DND-41 (cell line): ENCODE data around the gene TNFRSF9.

ENCODE experiments used
- ATAC-seq: fragments of 200-7000 bp; cut with Tn5 transposase; 3 replicates; pipeline ENCODE4 v1.9.1; 2021; ENCODE audit warnings: low read depth; ENCODE audit not compliant: insufficient read depth
- DNase-seq: peaks from one replicate; pipeline ENCODE4 v3.0.0-alpha.2; 2020
- H2AFZ ChIP-seq: 2 replicates; pipeline ENCODE4 v1.6.0; 2012; ENCODE audit warnings: low read depth, low read length
- H3K27ac ChIP-seq: 2 replicates; pipeline ENCODE4 v1.5.1; 2012; ENCODE audit warnings: low read length, inconsistent platforms
- H3K27me3 ChIP-seq: fragments of 200-600 bp; sonication (generic); 2 replicates; pipeline ENCODE4 v1.6.0; 2012; ENCODE audit warnings: low read length, mild to moderate bottlenecking, inconsistent platforms; ENCODE audit not compliant: insufficient read depth, poor library complexity
- H3K36me3 ChIP-seq: 2 replicates; pipeline ENCODE4 v1.5.1; 2012; ENCODE audit warnings: low read length, inconsistent platforms; ENCODE audit not compliant: insufficient read depth
- H3K4me1 ChIP-seq: 2 replicates; pipeline ENCODE4 v1.5.1; 2012; ENCODE audit warnings: mild to moderate bottlenecking, low read length; ENCODE audit not compliant: insufficient read depth
- H3K4me2 ChIP-seq: 2 replicates; pipeline ENCODE4 v1.6.0; 2012; ENCODE audit warnings: mild to moderate bottlenecking, moderate library complexity, low read length, inconsistent platforms; ENCODE audit not compliant: insufficient read depth
- H3K4me3 ChIP-seq, 2 experiments: fragments of 200-600 bp in 1 of 2; shearing (Covaris generic) in 1 of 2; 2 replicates each; pipeline ENCODE4 v1.5.1; 2012 to 2016; ENCODE audit warnings: inconsistent platforms in 2 of 2, low read length in 2 of 2, mild to moderate bottlenecking in 2 of 2, low read depth in 1 of 2, moderate library complexity in 1 of 2
- H3K79me2 ChIP-seq: 2 replicates; pipeline ENCODE4 v1.6.0; 2012; ENCODE audit warnings: low read length, inconsistent platforms; ENCODE audit not compliant: insufficient read depth
- H3K9ac ChIP-seq: 2 replicates; pipeline ENCODE4 v1.6.0; 2012; ENCODE audit warnings: low read depth, mild to moderate bottlenecking, inconsistent platforms, low read length, moderate library complexity
- H3K9me3 ChIP-seq: 2 replicates; pipeline ENCODE4 v1.5.1; 2012; ENCODE audit warnings: low read length, moderate library complexity, mild to moderate bottlenecking, inconsistent platforms; ENCODE audit not compliant: insufficient read depth, severe bottlenecking
- H4K20me1 ChIP-seq: 2 replicates; pipeline ENCODE4 v1.6.0; 2012; ENCODE audit warnings: low read length; ENCODE audit not compliant: insufficient read depth
- EZH2 ChIP-seq: IDR thresholded peaks from 3 replicates; pipeline ENCODE4 v1.6.1; 2012; ENCODE audit warnings: borderline replicate concordance, low read depth, mild to moderate bottlenecking, moderate library complexity, low read length, inconsistent platforms; ENCODE audit not compliant: severe bottlenecking
- TF ChIP-seq, protein P1 (sequence below): IDR thresholded peaks from 2 replicates; pipeline ENCODE4 v1.5.1; 2012; ENCODE audit warnings: borderline replicate concordance, low read length, moderate library complexity, mild to moderate bottlenecking; ENCODE audit not compliant: poor library complexity, severe bottlenecking; ENCODE audit errors: extremely low read depth

The TNFRSF9 gene

DNA sequence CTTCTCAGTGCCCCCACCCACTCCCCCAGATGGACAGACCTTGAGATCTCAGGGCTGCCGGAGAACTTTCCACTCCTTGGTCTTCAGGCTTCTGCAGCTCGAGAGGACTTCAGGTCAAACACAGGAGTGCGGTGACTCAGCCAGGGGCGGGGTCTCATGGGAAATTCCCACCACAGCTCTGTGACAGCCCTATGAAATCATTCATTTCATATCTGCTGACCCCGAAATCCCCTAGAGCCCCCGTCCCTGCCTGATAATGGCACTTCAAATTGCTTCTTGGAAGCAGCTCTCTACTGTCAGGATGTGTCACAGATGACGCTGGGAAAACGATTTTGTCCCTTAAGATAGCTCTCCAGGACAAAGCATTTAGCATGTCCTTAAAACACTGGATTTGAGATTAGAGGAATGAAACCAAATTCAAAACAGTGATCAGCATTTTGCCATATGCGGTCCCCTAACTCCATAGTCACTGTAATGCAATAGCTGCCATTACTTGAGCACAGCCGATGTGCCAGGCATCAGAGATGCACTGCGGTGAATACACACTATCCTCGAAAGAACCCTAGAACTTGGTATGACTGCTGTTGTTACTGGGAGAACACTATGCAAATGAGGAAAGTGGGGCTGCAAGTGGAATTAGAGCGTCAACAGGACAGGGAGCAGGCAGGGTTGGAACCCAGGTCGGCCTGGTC, at the start of gene TNFRSF9:
Gene TNFRSF9, minus strand, starts transcription at position 95 of the 692 bp plus-strand sequence. CDS start 845 bp downstream, outside the sequence.
- no peaks in the 10 kb centered on the region for H3K4me1 ChIP-seq
- H3K36me3 ChIP-seq, result no peaks in the 10 kb centered on the region
- H3K9ac ChIP-seq, result no peak within 1 kb of the TSS
- no peaks in the 10 kb centered on the region for H3K9me3 ChIP-seq
- ATAC-seq, result no peak
- no peaks in the 10 kb centered on the region for H4K20me1 ChIP-seq
- no peak within 1 kb of the TSS for H3K4me3 ChIP-seq
- H3K27ac ChIP-seq, result no peak within 1 kb of the TSS
- no peak for TF ChIP-seq EZH2
- TF ChIP-seq, protein P1, sequence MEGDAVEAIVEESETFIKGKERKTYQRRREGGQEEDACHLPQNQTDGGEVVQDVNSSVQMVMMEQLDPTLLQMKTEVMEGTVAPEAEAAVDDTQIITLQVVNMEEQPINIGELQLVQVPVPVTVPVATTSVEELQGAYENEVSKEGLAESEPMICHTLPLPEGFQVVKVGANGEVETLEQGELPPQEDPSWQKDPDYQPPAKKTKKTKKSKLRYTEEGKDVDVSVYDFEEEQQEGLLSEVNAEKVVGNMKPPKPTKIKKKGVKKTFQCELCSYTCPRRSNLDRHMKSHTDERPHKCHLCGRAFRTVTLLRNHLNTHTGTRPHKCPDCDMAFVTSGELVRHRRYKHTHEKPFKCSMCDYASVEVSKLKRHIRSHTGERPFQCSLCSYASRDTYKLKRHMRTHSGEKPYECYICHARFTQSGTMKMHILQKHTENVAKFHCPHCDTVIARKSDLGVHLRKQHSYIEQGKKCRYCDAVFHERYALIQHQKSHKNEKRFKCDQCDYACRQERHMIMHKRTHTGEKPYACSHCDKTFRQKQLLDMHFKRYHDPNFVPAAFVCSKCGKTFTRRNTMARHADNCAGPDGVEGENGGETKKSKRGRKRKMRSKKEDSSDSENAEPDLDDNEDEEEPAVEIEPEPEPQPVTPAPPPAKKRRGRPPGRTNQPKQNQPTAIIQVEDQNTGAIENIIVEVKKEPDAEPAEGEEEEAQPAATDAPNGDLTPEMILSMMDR, result no peak
- H2AFZ ChIP-seq, result no peak within 1 kb of the TSS
- H3K27me3 ChIP-seq, result peaks cover 36% of the 10 kb centered on the region
- no peaks in the 10 kb centered on the region for H3K79me2 ChIP-seq
- H3K4me2 ChIP-seq, result no peak within 1 kb of the TSS
- no peak for DNase-seq

DNA sequence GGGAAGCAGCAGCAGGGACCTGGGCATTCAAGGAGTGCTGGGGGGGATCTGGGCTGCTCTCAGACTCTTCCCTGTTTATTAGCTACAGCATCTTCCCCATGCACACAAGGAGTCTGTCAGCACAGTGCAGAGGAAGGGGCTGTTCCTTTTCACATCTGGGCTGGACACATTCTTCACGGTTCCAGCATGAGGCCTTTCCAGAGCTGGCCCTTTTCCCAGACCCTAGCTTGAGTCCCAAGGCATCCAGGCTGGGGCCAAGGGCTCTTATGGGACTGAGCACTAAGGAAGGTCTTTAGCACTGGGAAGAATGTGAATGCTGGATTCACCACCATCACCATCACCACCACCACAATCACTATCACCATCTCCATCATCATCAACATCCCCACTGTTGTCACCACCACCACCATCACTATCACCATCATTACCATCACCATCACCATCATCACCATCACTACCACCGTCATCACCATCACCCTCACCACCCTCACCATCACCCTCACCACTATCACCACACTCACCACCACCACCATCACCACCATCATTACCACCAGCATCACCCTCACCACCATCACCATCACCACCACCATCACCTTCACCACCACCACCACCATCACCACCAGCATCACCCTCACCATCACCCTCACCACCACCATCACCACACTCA, 49.3 kb upstream of the TNFRSF9 start:
- TF ChIP-seq EZH2, result no peak
- TF ChIP-seq, protein P1, result no peak
- no peak overlapping the region for H2AFZ ChIP-seq
- H3K4me2 ChIP-seq, result no peak overlapping the region
- H3K9ac ChIP-seq, result no peak overlapping the region
- no peaks in the 10 kb centered on the region for H3K27me3 ChIP-seq
- peaks cover 30% of the 10 kb centered on the region for H3K36me3 ChIP-seq
- H4K20me1 ChIP-seq, result no peaks in the 10 kb centered on the region
- H3K79me2 ChIP-seq, result no peaks in the 10 kb centered on the region
- no peak for ATAC-seq
- no peak overlapping the region for H3K27ac ChIP-seq
- H3K9me3 ChIP-seq, result no peaks in the 10 kb centered on the region
- H3K4me3 ChIP-seq, result no peak overlapping the region
- no peaks in the 10 kb centered on the region for H3K4me1 ChIP-seq
- DNase-seq, result no peak

DNA sequence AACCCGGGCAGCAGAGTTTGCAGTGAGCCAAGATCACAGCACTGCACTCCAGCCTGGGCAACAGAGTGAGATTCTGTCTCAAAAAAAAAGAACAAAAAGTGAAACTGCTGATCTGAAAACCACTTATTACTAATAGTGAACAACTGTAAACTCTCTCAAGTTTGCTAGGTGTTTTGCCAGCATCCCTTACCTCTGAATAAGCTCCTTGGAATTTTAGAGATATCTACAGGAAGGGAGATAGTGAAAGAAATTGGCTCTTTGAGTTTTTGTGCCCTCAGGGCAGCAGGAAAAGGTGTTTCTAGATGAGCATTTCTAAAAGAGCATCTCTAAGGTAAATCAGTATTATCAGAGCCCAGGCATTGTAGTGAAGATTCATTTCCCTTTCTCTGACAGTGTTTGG, 47.9 kb upstream of the TNFRSF9 start:
- no peaks in the 10 kb centered on the region for H3K27me3 ChIP-seq
- no peak overlapping the region for H3K4me3 ChIP-seq
- peaks cover 43% of the 10 kb centered on the region for H3K36me3 ChIP-seq
- no peaks in the 10 kb centered on the region for H3K9me3 ChIP-seq
- H3K79me2 ChIP-seq, result no peaks in the 10 kb centered on the region
- no peak overlapping the region for H2AFZ ChIP-seq
- H4K20me1 ChIP-seq, result peaks cover 5% of the 10 kb centered on the region; the same call in 1 of the 2 replicates
- ATAC-seq (no peak), DNase-seq (no peak)
- no peak overlapping the region for H3K9ac ChIP-seq
- H3K4me1 ChIP-seq, result no peaks in the 10 kb centered on the region
- H3K4me2 ChIP-seq, result no peak overlapping the region
- H3K27ac ChIP-seq, result no peak overlapping the region
- TF ChIP-seq, protein P1, result no peak
- no peak for TF ChIP-seq EZH2
